Pancreas (tissue), 10 donors: ENCODE data around the gene CAPZA1. TPM values are rescaled to one million over a fixed set of nuclear protein-coding genes. Genes with fewer than 3 reads are reported as not detected.

Experiments used
- ATAC-seq, 4 donors: fragments of 200-7000 bp; cut with Tn5 transposase; one replicate each; pipeline versions ENCODE4 v1.8.0 to v1.9.1; 2020; ENCODE audit warnings: mild to moderate bottlenecking in 4 of 4, moderate library complexity in 4 of 4
- DNase-seq, 6 donors: peaks; one replicate each; pipeline ENCODE4 v3.0.0-alpha.2; 2020
- FAIRE-seq: peaks from 2 replicates; lab custom pipeline; 2012; peaks lifted over from hg19 to GRCh38; lab: Jason Lieb, UNC
- H3K27ac ChIP-seq, 4 donors: fragments of 200-600 bp; sonication (generic); 1 replicate in 3 of 4; 2 replicates in 1 of 4; pipeline versions ENCODE4 v1.5.0 to v1.8.0; 2020
- H3K27me3 ChIP-seq, 4 donors: fragments of 200-600 bp; one replicate each; pipeline ENCODE4 v1.8.0; 2021
- H3K36me3 ChIP-seq, 3 donors: fragments of 200-600 bp; sonication (generic) in 1 of 3; one replicate each; pipeline versions ENCODE4 v1.5.0 to v1.8.0; 2020 to 2021
- H3K4me1 ChIP-seq, 3 donors: fragments of 200-600 bp; one replicate each; pipeline ENCODE4 v1.8.0; 2021
- H3K4me3 ChIP-seq, 4 donors: fragments of 200-600 bp; sonication (generic) in 2 of 4; one replicate each; pipeline versions ENCODE4 v1.5.0 to v1.8.0; 2020 to 2021
- H3K9me3 ChIP-seq, 4 donors: fragments of 200-600 bp; one replicate each; pipeline ENCODE4 v1.8.0; 2021
- WGBS, 2 donors: extraction: QIAGEN DNeasy Blood & Tissue Kit; methylation state at CpG; one replicate each; pipeline ENCODE4 v1.1.7; 2013; 5-methylcytosine and 5-hydroxymethylcytosine counted together
- intact Hi-C, 3 donors: fragments of 100-400 bp; cut with DNase I; formaldehyde crosslinking; loops; one replicate each; pipeline versions ENCODE4 v1.11.1 to v1.14.2; 2022
- polyA plus RNA-seq, 2 donors: library from polyadenylated mRNA; stranded (reverse); fragments of 200-250 nt; gene quantifications; one replicate each; pipeline ENCODE4 v1.2.3, GENCODE V29; 2013
- total RNA-seq, 6 donors: library from RNA; stranded (reverse); fragmentation: NEBNext Ultra II Directional in 4 of 6; extraction: Animal tissue kit (Norgen Biotek cat#: 25700) in 4 of 6; gene quantifications; one replicate each; pipeline versions ENCODE4 v1.2.1 to v1.2.4, GENCODE V29; 2021 to 2023
- TF ChIP-seq, protein P1 (sequence below), 4 donors: fragments of 200-600 bp; sonication (generic) in 3 of 4; IDR thresholded peaks; one replicate each; pipeline versions ENCODE4 v1.5.0 to v1.8.0; 2021; ENCODE audit warnings: antibody characterized with exemption in 4 of 4
- donor health status: healthy with polysubstance abuse.
- donor health status: DM: no; HTN: no; CAD: no; lungs with moderate emphysema.
- donor health status: DM: no; HTN: no; CAD: no.
- donor health status: control.
- donor health status: control.
- donor health status: Bipolar disorder and iron deficiency.
- donor health status: DM: yes; HTN: yes; CAD: no.
- donor health status: DM: no; HTN: no; CAD: no.
- donor health status: DM: no; HTN: no; CAD: no.
- donor health status: DM: yes; HTN: yes; CAD: no.

CAPZA1 gene
- total and polyA plus RNA-seq, 8 donors, result 27.2 to 60.5 (median 31.6) TPM

DNA sequence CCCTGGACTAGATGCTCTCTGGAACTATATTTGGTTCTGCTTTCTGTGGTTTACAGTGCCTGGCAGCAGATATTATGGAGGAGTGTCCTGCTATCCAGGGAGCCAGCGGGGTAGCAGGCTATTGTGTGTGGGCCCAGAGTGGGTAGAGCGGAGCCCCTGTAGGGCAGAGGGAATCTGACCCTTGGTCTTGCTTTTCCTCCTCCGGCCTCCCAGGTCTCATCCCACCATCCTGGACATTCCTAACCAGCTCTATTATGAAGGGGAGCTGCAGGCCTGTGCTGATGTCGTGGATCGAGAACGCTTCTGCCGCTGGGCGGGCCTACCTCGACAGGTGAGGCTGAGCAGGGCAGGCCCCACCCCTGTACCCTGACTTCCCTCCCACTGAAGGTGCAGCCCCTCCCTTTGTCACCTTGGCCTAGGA, 78.2 kb downstream of the CAPZA1 start:
- Histone ChIP-seq H3K4me1 (peaks cover 0 to 36% (median 13%) of the 10 kb centered on the region in 3 donors), H3K27ac (no peak overlapping the region), H3K9me3 (no peaks in the 10 kb centered on the region), H3K36me3 (peaks cover 3 to 29% (median 9%) of the 10 kb centered on the region in 3 donors), H3K4me3 (no peak overlapping the region), H3K27me3 (no peaks in the 10 kb centered on the region)
- ATAC-seq (no peak), DNase-seq (peak in 1 of 6 donors; percentile 47), FAIRE-seq (no peak)
- TF ChIP-seq, protein P1, sequence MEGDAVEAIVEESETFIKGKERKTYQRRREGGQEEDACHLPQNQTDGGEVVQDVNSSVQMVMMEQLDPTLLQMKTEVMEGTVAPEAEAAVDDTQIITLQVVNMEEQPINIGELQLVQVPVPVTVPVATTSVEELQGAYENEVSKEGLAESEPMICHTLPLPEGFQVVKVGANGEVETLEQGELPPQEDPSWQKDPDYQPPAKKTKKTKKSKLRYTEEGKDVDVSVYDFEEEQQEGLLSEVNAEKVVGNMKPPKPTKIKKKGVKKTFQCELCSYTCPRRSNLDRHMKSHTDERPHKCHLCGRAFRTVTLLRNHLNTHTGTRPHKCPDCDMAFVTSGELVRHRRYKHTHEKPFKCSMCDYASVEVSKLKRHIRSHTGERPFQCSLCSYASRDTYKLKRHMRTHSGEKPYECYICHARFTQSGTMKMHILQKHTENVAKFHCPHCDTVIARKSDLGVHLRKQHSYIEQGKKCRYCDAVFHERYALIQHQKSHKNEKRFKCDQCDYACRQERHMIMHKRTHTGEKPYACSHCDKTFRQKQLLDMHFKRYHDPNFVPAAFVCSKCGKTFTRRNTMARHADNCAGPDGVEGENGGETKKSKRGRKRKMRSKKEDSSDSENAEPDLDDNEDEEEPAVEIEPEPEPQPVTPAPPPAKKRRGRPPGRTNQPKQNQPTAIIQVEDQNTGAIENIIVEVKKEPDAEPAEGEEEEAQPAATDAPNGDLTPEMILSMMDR (IDR thresholded peaks at IDR 0.05), result no peak
- WGBS, 2 donors, result 93 to 99% methylated on average over 9 of the region's 9 CpGs
- intact Hi-C loops, result no loop called here

DNA sequence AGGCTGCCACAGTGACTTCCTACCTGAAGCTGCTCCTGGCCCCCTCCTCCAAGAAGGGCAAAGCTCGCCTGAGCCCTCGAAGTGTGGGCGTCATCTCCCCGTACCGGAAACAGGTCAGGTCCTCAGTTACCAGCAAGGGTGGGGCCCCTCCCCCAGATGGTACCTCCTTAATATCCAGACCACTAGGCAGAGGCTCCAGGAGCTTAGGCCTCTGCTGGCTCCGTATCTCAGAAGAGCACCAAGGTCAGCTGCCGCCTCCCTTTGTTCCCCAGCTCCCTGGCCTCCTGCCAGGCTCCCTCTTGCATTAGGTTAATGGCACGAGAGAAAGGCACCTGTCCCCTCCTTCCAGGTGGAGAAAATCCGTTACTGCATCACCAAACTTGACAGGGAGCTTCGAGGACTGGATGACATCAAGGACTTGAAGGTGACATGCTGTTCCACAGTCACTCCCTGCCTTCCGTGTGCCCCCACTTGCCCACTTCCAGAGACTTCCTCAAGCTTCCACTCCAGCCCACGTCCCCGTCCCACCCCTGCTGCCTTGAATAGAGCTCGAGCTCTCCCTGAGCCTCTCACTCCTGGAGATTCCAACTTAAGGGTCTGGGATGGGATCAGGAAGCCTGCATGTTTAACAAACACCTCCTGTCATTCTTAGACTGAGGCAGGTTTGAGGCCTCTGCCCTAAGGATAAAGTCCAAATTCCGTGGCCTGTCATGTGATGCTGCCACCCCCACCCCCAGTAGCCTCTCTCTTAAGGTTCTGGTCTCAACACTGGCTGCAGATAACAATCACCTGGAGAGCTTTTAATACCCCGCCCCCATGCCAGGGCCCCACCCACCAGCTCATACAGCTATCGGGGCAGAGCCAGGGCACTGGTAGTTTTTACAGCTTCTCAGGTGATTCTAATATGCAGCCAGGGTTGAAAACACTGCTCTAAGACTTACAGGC, 79.0 kb downstream of the CAPZA1 start:
- ATAC-seq (peak; percentile 36 to 68 (median 55)), FAIRE-seq (no peak), DNase-seq (peak; percentile 59 to 89 (median 74))
- Histone ChIP-seq H3K9me3 (no peaks in the 10 kb centered on the region), H3K27ac (peak overlapping the region in 2 of 4 donors; percentile 74 to 82), H3K4me3 (no peak overlapping the region), H3K4me1 (peaks cover 0 to 39% (median 13%) of the 10 kb centered on the region in 3 donors), H3K36me3 (peaks cover 3 to 26% (median 7%) of the 10 kb centered on the region in 3 donors), H3K27me3 (no peaks in the 10 kb centered on the region)
- TF ChIP-seq, protein P1 (IDR thresholded peaks at IDR 0.05), result no peak
- intact Hi-C loops, result no loop called here
- WGBS, 2 donors, result 40 to 43% methylated on average over 17 of the region's 17 CpGs

DNA sequence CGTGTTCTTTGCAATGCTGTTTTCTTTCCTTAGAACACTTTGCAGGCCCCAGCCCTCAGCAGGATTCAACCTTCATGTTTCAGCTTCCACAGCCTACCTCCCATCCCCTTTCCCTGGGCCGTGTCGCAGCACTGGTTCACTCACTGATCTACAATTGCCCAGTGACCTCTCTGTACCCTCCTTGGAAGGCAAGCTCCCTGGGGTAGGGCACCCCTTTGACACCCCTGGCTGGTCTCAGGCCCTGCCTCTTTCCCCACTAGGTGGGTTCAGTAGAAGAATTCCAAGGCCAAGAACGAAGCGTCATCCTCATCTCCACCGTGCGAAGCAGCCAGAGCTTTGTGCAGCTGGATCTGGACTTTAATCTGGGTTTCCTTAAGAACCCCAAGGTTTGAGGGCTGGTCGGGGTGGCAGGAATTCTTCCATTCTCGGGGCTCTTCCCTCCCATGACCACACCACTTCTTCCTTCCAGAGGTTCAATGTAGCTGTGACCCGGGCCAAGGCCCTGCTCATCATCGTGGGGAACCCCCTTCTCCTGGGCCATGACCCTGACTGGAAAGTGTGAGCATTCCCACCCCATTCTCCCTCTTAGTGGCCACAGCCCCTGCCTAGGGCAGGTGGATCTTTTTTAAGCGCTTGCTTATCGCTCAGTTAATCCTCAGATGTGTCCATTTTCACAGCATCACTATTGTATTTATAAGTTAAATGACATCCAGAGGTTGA, 80.0 kb downstream of the CAPZA1 start:
- DNase-seq (no peak), ATAC-seq (no peak), FAIRE-seq (no peak)
- no peaks in the 10 kb centered on the region for H3K27me3 ChIP-seq
- 82 to 85% methylated on average over 13 of the region's 13 CpGs for WGBS, 2 donors
- peaks cover 3 to 18% (median 3%) of the 10 kb centered on the region in 3 donors for H3K36me3 ChIP-seq
- TF ChIP-seq, protein P1 (IDR thresholded peaks at IDR 0.05), result no peak
- H3K9me3 ChIP-seq, result no peaks in the 10 kb centered on the region
- intact Hi-C loops, result loop anchor here in 2 of 3 donors (10.0 kb wide), 2 partner anchors 75 to 195 kb away; partner anchors contain the start of gene WNT2B (in 1 of the 2)
- peak overlapping the region in 2 of 4 donors; percentile 74 to 82 for H3K27ac ChIP-seq
- peaks cover 0 to 49% (median 13%) of the 10 kb centered on the region in 3 donors for H3K4me1 ChIP-seq
- H3K4me3 ChIP-seq, result no peak overlapping the region

DNA sequence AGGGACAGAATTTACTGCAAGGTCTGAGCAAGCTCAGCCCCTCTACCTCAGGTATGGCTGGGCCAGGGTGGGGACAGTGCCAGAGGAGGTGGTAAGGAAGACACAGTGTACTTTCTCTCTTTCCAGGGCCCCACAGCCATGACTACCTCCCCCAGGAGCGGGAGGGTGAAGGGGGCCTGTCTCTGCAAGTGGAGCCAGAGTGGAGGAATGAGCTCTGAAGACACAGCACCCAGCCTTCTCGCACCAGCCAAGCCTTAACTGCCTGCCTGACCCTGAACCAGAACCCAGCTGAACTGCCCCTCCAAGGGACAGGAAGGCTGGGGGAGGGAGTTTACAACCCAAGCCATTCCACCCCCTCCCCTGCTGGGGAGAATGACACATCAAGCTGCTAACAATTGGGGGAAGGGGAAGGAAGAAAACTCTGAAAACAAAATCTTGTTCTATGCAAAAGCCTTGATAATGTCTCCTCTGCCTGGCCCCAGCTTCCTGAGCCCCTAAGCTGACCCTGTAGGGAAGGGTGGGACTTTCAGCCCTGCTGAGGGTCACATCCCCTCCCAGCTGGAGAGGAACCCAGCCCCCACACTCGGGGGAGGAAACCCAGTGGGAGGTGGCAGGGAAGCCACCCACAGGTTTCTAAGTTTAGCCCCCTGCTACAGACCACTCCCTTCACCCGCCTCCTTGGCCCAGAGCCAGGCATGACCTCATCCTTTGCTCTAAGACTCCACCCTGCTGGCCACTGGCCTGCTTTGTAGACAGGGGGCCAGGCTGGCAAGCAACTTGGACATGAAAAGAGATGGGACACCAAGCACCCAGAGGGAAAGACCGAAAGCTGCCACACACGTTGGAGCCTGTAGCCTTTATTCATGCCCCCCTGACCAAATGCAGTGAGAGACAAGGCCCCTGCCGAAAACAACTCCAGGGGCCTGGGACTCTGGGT, 80.9 kb downstream of the CAPZA1 start:
- ATAC-seq, result peak; percentile 55 to 70 (median 64)

More for the DNA sequence above, 80.9 kb downstream of the CAPZA1 start:
- Histone ChIP-seq H3K36me3 (peaks cover 3 to 11% (median 3%) of the 10 kb centered on the region in 3 donors), H3K4me1 (peaks cover 3 to 53% (median 13%) of the 10 kb centered on the region in 3 donors), H3K9me3 (no peaks in the 10 kb centered on the region), H3K27ac (peak overlapping the region; percentile 7 to 82 (median 49)), H3K4me3 (no peak overlapping the region), H3K27me3 (no peaks in the 10 kb centered on the region)
- FAIRE-seq, result no peak
- TF ChIP-seq, protein P1 (IDR thresholded peaks at IDR 0.05), result no peak
- intact Hi-C loops, result loop anchor here in 2 of 3 donors (10.0 kb wide), 2 partner anchors 76 to 196 kb away; partner anchors contain the start of gene WNT2B (in 1 of the 2)
- 50 to 53% methylated on average over 7 of the region's 7 CpGs for WGBS, 2 donors
- peak; percentile 85 to 97 (median 92) for DNase-seq
